ENCODE results near the gene SNAP25. TPM values are rescaled to one million over a fixed set of nuclear protein-coding genes. Genes with fewer than 3 reads are reported as not detected.

Gene SNAP25
- total RNA-seq, 2 donors from 2014 or later: 2.1 to 10.0 TPM

GRCh38 chr20:10263385-10264165, 44.9 kb downstream of the SNAP25 start:
- no peak for DNase-seq (ENCODE audit: low spot score)
- no peak overlapping the region for H3K4me3 ChIP-seq
- intact Hi-C loops (cut with DNase I): no loop called here
- H3K27me3 ChIP-seq (replicated peaks; ENCODE audit: insufficient read depth): no peaks in the 10 kb centered on the region
- H3K27ac ChIP-seq: no peak overlapping the region
- H3K9me3 ChIP-seq: no peaks in the 10 kb centered on the region
- no peaks in the 10 kb centered on the region for H3K36me3 ChIP-seq
- 60% methylated on average over 7 of the region's 7 CpGs for WGBS
- no peak for TF ChIP-seq POLR2AphosphoS5 (IDR thresholded peaks at IDR 0.05)
- no peaks in the 10 kb centered on the region for H3K4me1 ChIP-seq (replicated peaks)

- Histone ChIP-seq H3K4me1 (replicated peaks) (no peaks in the 10 kb centered on the region), H3K36me3 (no peaks in the 10 kb centered on the region), H3K27ac (no peak overlapping the region), H3K27me3 (replicated peaks; ENCODE audit: insufficient read depth) (no peaks in the 10 kb centered on the region), H3K9me3 (no peaks in the 10 kb centered on the region), H3K4me3 (no peak overlapping the region)
- TF ChIP-seq POLR2A (IDR thresholded peaks at IDR 0.05): no peak
- TF ChIP-seq, protein P1, sequence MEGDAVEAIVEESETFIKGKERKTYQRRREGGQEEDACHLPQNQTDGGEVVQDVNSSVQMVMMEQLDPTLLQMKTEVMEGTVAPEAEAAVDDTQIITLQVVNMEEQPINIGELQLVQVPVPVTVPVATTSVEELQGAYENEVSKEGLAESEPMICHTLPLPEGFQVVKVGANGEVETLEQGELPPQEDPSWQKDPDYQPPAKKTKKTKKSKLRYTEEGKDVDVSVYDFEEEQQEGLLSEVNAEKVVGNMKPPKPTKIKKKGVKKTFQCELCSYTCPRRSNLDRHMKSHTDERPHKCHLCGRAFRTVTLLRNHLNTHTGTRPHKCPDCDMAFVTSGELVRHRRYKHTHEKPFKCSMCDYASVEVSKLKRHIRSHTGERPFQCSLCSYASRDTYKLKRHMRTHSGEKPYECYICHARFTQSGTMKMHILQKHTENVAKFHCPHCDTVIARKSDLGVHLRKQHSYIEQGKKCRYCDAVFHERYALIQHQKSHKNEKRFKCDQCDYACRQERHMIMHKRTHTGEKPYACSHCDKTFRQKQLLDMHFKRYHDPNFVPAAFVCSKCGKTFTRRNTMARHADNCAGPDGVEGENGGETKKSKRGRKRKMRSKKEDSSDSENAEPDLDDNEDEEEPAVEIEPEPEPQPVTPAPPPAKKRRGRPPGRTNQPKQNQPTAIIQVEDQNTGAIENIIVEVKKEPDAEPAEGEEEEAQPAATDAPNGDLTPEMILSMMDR (IDR thresholded peaks at IDR 0.05): no peak
- no peak for TF ChIP-seq POLR2AphosphoS5 (IDR thresholded peaks at IDR 0.05)
- DNase-seq (ENCODE audit: low spot score): no peak
- intact Hi-C loops (cut with DNase I): no loop called here
- 91% methylated on average over 2 of the region's 2 CpGs for WGBS
Observed at GRCh38 chr20:10264166-10264558, 45.5 kb downstream of the SNAP25 start.

DNA sequence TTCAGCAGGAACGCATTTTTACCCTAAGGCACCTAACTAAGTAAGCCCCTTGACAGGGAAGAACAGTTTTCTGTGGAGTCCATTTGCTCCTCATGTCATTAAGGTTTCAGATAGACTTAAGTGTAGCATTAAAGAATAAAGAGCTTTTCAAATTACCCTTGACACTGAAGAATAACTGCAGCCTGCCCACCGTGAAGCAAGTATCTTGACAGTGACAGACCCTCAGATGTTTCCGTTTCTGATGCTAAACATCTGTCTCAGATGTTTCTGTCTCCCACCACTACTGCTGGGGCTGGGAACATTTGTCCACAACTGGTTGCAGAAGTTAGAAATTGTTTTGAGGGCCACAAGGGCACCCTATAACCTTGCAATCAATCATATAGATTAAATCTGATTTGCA, 50.0 kb downstream of the SNAP25 start:
- Histone ChIP-seq H3K27me3 (replicated peaks; ENCODE audit: insufficient read depth) (no peaks in the 10 kb centered on the region), H3K36me3 (no peaks in the 10 kb centered on the region), H3K4me1 (replicated peaks) (no peaks in the 10 kb centered on the region), H3K9me3 (no peaks in the 10 kb centered on the region), H3K27ac (no peak overlapping the region), H3K4me3 (no peak overlapping the region)
- WGBS: 77% methylated on average over 3 of the region's 3 CpGs
- intact Hi-C loops (cut with DNase I): no loop called here
- no peak for DNase-seq (ENCODE audit: low spot score)
- TF ChIP-seq POLR2AphosphoS5 (IDR thresholded peaks at IDR 0.05): no peak
- no peak for TF ChIP-seq POLR2A (IDR thresholded peaks at IDR 0.05)
- TF ChIP-seq, protein P1 (IDR thresholded peaks at IDR 0.05): no peak

DNA sequence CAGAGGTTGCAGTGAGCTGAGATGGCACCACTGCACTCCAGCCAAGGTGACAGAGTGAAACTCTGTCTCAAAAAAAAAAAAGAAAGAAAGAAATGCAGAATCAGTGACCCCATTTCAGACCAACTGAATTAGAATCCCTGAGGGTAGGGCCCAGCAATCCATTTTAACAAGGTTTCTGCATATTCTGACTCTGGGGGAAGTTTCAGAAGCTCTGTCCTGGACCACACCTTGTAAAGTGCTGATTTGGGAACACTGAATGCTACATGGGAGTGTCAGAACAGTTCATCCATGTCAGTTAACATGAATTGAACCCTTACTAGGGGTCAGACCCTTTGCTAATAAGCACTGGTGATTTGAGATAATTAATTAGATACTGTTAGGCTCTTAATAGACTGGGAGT, 52.0 kb downstream of the SNAP25 start:
- Histone ChIP-seq H3K9me3 (no peaks in the 10 kb centered on the region), H3K36me3 (no peaks in the 10 kb centered on the region), H3K4me3 (no peak overlapping the region), H3K4me1 (replicated peaks) (no peaks in the 10 kb centered on the region), H3K27me3 (replicated peaks; ENCODE audit: insufficient read depth) (no peaks in the 10 kb centered on the region), H3K27ac (no peak overlapping the region)
- DNase-seq (ENCODE audit: low spot score): no peak
- TF ChIP-seq POLR2AphosphoS5 (IDR thresholded peaks at IDR 0.05): no peak
- no peak for TF ChIP-seq POLR2A (IDR thresholded peaks at IDR 0.05)
- TF ChIP-seq, protein P1 (IDR thresholded peaks at IDR 0.05): no peak
- intact Hi-C loops (cut with DNase I): no loop called here

GRCh38 chr20:10271494-10272219, 53.0 kb downstream of the SNAP25 start:
- DNase-seq (ENCODE audit: low spot score): no peak
- Histone ChIP-seq H3K9me3 (no peaks in the 10 kb centered on the region), H3K27ac (no peak overlapping the region), H3K4me1 (replicated peaks) (no peaks in the 10 kb centered on the region), H3K4me3 (no peak overlapping the region), H3K27me3 (replicated peaks; ENCODE audit: insufficient read depth) (no peaks in the 10 kb centered on the region), H3K36me3 (no peaks in the 10 kb centered on the region)
- TF ChIP-seq, protein P1 (IDR thresholded peaks at IDR 0.05): no peak
- TF ChIP-seq POLR2A (IDR thresholded peaks at IDR 0.05) (no peak), POLR2AphosphoS5 (IDR thresholded peaks at IDR 0.05) (no peak)
- intact Hi-C loops (cut with DNase I): no loop called here
- 87% methylated on average over 10 of the region's 10 CpGs for WGBS
